Activated T-cell treated with anti-CD3 and anti-CD28 coated beads for 48 hours (primary cell): ENCODE results near the gene KIF2A.

Source experiments
- DNase-seq: peaks from one replicate; pipeline ENCODE4 v3.0.0-alpha.2; 2020; ENCODE audit warnings: low read depth

Gene KIF2A

GRCh38 chr5:62305715-62306322, at the start of gene KIF2A:
TSS of gene KIF2A (plus strand) at chr5:62306206. CDS start at chr5:62306473, 267 bp downstream.
- peak; percentile 96 for DNase-seq

DNA sequence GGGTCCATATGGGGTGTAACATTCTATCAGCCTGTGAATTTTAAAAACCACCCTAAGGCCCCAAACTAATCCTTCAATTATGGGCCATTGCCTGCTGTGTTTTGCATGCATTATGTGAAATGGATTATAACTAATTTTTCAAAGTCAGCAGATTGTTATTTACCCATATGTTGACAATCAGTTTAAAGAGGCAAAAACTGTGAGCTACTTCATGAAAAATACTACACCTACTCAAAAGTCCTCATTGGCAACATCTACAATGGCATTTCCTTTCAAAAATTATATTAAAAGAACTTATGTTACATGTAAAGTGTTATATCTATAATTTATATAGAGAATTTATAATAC, 49.0 kb upstream of the KIF2A start:
- DNase-seq, result no peak

- no peak for DNase-seq
Observed at GRCh38 chr5:62258654-62259053, 47.4 kb upstream of the KIF2A start.

DNA sequence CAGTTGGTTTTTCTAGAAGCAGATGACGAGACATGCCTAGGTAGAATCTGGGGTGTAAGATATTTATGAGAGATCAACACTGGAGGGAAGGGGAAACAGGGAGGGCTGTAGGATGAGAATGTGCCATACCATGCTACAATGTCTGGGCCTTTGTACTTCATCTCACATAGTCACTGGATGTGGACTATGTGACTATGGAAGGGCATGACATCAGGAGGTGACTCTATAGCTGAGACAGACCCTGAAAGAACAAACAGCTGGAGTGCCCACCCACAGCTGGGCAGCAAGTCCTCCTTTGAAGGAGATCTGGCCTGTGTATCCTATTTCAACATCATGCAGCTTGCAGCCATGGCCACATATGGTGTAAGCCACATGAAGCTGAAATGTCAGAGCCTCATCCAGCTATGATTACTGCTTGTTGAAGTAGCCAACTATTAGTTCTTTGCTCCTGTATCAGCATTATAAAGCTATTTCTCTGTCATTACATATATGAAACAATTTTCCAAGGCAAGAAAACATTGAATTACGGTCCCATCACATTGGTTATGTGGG, 46.2 kb upstream of the KIF2A start:
- DNase-seq, result no peak

DNA sequence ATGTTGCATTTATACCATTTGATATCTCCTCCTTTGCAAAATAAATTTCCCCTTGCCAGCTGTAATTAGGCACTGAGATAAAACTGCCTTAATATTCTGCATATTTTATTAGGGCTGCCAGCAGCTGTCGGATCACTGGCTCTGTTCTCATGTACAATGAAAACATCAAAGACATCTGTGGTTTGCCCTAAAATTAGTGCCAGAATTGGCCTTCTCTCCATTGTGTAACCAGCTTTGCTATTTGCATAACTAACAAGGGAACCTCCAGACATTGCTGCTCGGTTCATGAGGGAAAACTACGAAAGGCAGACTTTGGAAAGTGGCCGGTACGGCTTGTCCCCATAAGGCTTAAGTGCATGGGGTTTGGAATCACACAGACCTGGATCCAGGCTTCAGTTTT, 45.5 kb upstream of the KIF2A start:
- DNase-seq, result no peak

GRCh38 chr5:62263401-62263800, 42.6 kb upstream of the KIF2A start:
- DNase-seq, result no peak

GRCh38 chr5:62265648-62266112, 40.3 kb upstream of the KIF2A start:
- DNase-seq, result no peak

GRCh38 chr5:62266573-62266972, 39.4 kb upstream of the KIF2A start:
- no peak for DNase-seq

- no peak for DNase-seq
Observed at GRCh38 chr5:62268234-62268633, 37.8 kb upstream of the KIF2A start.

- DNase-seq, result no peak
Observed at GRCh38 chr5:62268792-62269191, 37.2 kb upstream of the KIF2A start.

DNA sequence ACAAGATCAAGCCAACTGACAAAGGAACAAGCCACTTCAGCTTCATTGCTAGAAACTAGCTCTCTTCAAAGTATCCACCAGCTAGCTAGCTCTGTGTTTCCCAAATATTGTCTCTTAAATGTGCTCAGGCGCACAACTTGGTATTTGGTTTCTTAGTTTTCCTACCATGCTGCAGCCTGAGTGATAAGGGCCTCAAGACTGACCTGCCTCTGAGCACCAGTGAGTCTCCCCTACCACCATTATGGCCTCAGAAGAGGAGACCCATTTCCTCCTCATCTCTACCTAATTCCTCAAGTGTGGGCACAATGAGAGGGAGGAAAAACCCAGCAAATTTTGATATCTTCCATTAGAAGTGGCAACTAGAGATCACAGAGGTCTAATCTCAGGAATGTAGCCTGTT, 34.6 kb upstream of the KIF2A start:
- no peak for DNase-seq

GRCh38 chr5:62271870-62272269, 34.1 kb upstream of the KIF2A start:
- DNase-seq, result no peak

GRCh38 chr5:62273687-62274086, 32.3 kb upstream of the KIF2A start:
- no peak for DNase-seq

DNA sequence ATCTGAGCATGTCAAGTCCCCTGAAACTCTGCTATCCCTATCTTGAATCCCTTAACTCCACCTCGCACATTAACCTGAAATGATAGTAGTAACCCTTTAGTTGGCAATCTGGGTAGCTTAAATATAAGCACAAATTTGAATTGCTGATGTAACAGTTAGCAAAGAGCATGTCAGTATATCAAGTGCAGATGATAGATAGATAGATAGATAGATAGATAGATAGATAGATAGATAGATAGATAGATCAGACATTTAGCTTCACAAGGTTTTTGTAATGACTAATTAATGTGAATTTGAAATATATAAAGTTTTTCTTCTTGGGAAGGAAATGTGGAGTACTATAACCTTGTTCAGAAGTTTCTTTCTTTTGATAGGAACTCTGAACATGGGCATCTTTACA, 30.4 kb upstream of the KIF2A start:
- no peak for DNase-seq

DNA sequence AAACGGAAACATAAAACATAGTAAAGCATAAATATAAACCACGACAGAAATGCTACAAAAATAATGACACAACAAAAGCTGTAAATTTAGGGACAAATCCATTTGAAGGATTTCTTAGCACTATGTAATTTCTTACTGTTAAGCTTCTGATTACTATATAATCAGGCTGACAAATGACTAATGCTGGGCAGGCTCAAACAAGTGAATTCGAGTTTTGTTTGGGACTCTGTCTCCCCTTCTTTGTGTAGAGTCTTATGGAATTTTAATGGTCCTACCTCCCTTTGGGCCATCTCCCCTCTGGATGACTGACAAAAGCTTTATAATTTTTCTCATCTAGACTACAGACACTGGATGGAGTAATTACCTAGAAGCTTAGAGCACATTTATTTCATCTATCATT, 24.6 kb upstream of the KIF2A start:
- no peak for DNase-seq

GRCh38 chr5:62282064-62282463, 23.9 kb upstream of the KIF2A start:
- DNase-seq, result no peak

GRCh38 chr5:62283005-62283404, 23.0 kb upstream of the KIF2A start:
- DNase-seq, result no peak

DNA sequence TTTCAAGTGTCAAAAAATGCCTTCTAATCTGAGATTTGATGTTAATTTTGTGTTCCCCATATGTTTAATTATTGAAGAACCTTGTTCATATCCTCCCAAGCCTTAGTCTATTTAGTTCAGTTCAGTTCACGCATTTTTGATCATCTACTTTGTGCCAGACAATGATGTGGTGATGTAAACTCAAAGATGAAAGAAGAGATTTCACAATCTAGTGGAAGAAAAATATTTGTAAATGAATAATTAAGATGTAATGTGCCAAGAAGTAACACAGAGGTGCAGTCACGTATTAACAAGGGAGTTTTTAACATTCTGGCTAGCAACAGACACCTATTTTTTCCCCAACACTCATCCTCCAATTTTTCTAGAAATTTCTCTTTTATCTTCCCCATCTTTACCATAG, 22.1 kb upstream of the KIF2A start:
- DNase-seq, result no peak

DNA sequence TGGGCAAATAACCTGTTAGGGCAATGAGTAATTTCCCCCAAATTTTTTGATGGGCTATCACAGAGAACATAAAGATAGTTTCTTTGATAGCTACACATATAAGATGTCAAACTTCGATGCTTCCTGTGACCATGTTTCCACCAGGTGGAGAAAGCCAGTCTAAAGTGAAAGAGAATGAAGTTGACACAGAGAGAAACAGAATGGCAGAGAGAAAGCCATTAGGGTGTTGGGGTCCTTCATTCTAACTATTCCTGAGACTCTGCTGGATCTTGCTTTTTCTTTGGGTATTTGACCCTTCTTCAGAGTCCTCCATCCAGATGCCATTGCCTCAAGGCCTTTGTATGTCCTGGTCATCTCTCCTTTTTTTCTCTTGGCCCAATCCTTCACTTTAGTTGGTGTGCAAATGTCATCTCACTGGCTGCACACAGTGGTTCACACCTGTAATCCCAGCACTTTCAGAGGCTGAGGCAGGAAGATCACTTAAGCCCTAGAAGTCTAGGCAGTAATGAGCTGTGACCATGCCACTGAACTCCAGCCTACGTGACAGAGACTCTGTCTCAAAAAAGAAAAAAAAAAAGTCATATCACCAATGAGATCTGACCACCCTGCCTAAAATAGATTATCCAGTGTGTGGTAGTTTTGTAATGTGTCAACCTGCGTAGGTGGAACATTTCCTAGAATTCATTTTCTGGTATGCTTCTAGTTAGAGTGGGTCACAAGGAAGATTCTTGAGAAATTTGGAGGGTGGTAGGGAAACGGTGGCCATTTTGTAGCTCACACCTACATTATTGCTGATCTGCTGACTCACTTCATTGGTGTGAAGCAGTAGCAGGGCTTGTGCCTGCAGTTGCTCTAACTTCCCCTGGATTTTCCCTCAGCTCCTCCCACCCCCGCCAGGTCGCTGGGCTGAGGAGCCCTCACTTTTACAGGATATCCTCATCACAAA, 20.8 kb upstream of the KIF2A start:
- peak; percentile 74 for DNase-seq

GRCh38 chr5:62286834-62287233, 19.2 kb upstream of the KIF2A start:
- no peak for DNase-seq

- DNase-seq, result no peak
Observed at GRCh38 chr5:62287237-62287636, 18.8 kb upstream of the KIF2A start.

DNA sequence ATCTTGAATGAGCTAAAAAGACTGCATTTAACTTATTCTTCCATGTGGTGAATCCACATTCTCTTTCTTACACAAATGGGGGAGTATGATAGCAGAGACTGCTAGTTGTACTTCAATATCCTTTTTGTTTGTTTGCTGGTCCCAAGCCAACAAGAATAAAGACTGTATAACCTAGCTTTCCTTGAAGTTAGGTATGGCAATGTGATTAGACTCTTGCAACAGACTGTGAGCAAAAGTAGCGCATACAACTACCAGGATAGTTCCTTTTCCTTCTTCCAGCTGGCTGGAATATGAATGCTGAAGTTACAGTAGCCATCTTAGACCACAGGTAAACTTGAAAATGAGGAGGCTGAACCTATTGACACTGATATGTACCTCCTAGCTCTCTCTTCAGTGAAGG, 17.9 kb upstream of the KIF2A start:
- no peak for DNase-seq

DNA sequence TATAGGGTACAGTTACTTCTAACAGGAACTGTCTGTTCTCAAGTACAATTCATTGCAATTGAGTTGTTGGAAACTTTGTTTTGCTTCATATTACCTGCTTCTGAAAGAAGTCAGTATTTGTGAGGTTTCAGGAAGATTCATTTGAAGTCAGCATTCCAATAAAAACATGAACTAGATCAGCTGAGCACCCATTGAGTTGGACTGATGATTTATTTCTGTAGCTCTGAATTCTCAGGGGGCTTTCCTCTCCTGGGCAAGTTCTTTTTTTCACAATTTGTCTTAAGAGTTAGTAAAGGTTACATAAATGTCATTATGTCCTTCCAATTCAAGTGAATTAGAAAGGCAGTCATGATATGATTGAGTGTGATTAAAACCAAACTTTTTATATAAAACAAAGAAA, 16.2 kb upstream of the KIF2A start:
- DNase-seq, result no peak
